GM12874 (cell line): ENCODE data around the gene BBS9.

Experiments used
- CTCF ChIP-seq: IDR thresholded peaks from 2 replicates; pipeline ENCODE4 v1.5.1; 2011; ENCODE audit warnings: low read depth, mild to moderate bottlenecking, control low read depth, low read length, moderate library complexity; ENCODE audit not compliant: insufficient read depth

Gene BBS9

DNA sequence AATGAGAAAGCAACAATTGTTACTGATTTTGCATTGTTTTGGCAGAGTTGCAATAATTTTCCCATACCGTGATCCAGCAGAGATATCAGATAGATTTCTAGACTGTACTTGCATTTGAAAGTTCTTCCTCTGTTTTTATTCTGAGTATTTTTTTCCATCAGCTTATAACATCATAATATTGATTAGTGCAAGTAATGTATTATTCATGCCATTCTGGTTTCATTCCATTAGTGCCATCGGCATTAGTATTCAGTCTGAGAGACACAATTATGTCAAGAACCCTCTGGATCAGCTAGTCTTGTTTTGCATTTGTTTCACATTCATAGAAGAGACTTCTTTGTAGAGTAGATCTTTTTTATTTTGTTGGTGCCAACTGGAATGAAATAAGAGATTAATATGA, 304.0 kb downstream of the BBS9 start:
- TF ChIP-seq CTCF = no peak

- no peak for TF ChIP-seq CTCF
Measured at GRCh38 chr7:33444511-33444910, 315.1 kb downstream of the BBS9 start.

DNA sequence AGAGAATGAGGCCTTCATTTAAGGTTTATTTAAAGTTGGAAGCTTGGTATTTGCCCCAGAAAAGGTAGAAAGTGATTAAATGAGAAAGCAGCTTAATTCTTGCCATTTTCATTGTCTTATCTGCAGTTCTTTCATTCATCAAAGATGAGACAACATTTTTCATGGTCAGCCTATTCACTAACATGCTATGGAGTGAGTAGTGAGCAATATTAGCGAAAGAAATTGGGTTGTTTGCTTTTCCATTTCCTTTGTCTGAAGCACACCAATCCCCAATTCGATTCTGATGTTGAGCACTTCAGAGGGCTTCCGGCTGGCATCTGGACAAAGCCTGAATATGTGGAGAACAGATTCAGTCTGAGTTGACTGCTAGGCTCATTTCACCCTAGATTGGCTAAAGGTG, 317.2 kb downstream of the BBS9 start:
- TF ChIP-seq CTCF = no peak

- TF ChIP-seq CTCF = no peak
Measured at GRCh38 chr7:33448035-33448434, 318.7 kb downstream of the BBS9 start.

DNA sequence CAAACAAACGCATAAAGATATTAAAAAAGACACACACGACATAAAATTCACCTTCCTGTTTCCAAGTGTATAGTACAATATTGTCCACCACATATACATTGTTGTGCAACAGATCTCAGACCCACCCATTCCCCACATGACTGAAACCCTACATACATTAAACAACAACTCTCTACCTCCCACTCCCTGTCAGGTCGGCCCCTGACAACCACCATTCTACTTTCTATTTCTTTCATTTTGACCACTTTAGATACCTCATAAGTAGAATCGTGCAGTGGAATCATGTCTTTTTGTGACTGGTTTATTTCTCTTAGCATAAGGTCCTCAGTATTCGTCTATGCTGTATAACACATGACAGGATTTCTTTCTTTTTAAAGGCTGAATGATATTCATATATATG, 320.5 kb downstream of the BBS9 start:
- no peak for TF ChIP-seq CTCF

- TF ChIP-seq CTCF = no peak
Measured at GRCh38 chr7:33452805-33453502, 323.6 kb downstream of the BBS9 start.

GRCh38 chr7:33457039-33457438, 327.7 kb downstream of the BBS9 start:
- TF ChIP-seq CTCF = no peak
